Hepatocyte (in vitro differentiated cells): ENCODE results near the gene CSNK1A1L. TPM values are rescaled to one million over a fixed set of nuclear protein-coding genes. Genes with fewer than 3 reads are reported as not detected.

Experiments
- DNase-seq: peaks from one replicate; pipeline ENCODE4 v3.0.0-alpha.2; 2016; ENCODE audit warnings: low spot score
- H2AFZ ChIP-seq: fragments of 200-600 bp; sonication (generic); 2 replicates; pipeline ENCODE4 v1.6.0; 2016; ENCODE audit warnings: antibody characterized with exemption, mild to moderate bottlenecking
- H3K27ac ChIP-seq: fragments of 200-600 bp; sonication (generic); 2 replicates; pipeline ENCODE4 v1.5.1; 2016; ENCODE audit warnings: mild to moderate bottlenecking
- H3K27me3 ChIP-seq: fragments of 200-600 bp; sonication (generic); 2 replicates; pipeline ENCODE4 v1.6.1; 2016
- H3K36me3 ChIP-seq: fragments of 200-600 bp; sonication (generic); replicated peaks from 2 replicates; pipeline ENCODE4 v1.5.1; 2016; ENCODE audit warnings: low read depth; ENCODE audit not compliant: insufficient read depth
- H3K4me1 ChIP-seq: fragments of 200-600 bp; sonication (generic); 2 replicates; pipeline ENCODE4 v1.5.1; 2016; ENCODE audit warnings: mild to moderate bottlenecking, moderate library complexity; ENCODE audit not compliant: insufficient read depth
- H3K4me2 ChIP-seq: fragments of 200-600 bp; sonication (generic); 2 replicates; pipeline ENCODE4 v1.6.0; 2016
- H3K4me3 ChIP-seq: fragments of 200-600 bp; sonication (generic); 2 replicates; pipeline ENCODE4 v1.5.1; 2016; ENCODE audit warnings: mild to moderate bottlenecking
- H3K79me2 ChIP-seq: fragments of 200-600 bp; sonication (generic); 2 replicates; pipeline ENCODE4 v1.6.0; 2017; ENCODE audit warnings: mild to moderate bottlenecking
- H3K9me2 ChIP-seq: fragments of 200-600 bp; sonication (generic); replicated peaks from 2 replicates; pipeline ENCODE4 v1.6.0; 2017; ENCODE audit warnings: mild to moderate bottlenecking; ENCODE audit not compliant: insufficient read depth
- H3K9me3 ChIP-seq: fragments of 200-600 bp; sonication (generic); 2 replicates; pipeline ENCODE4 v1.5.1; 2016; ENCODE audit warnings: low read depth, mild to moderate bottlenecking
- H4K20me1 ChIP-seq: fragments of 200-600 bp; sonication (generic); 2 replicates; pipeline ENCODE4 v1.6.0; 2016; ENCODE audit warnings: mild to moderate bottlenecking; ENCODE audit not compliant: insufficient read depth, poor library complexity, severe bottlenecking
- EZH2 ChIP-seq: fragments of 200-600 bp; sonication (generic); IDR thresholded peaks from 2 replicates; pipeline ENCODE4 v1.6.1; 2016; ENCODE audit warnings: antibody characterized with exemption, mild to moderate bottlenecking, borderline replicate concordance
- EZH2phosphoT487 ChIP-seq: fragments of 200-600 bp; sonication (generic); IDR thresholded peaks from one replicate; pipeline ENCODE4 v1.6.1; 2018; ENCODE audit warnings: antibody characterized with exemption, mild to moderate bottlenecking, low read depth, moderate library complexity; ENCODE audit not compliant: unreplicated experiment, severe bottlenecking
- WGBS: methylation state at CpG from one replicate; pipeline ENCODE4 v1.1.6; 2016; ENCODE audit warnings: low lambda C conversion rate; ENCODE audit errors: missing lambda C conversion rate; 5-methylcytosine and 5-hydroxymethylcytosine counted together
- polyA plus RNA-seq: library from polyadenylated mRNA; unstranded; fragments of >200 nt; fragmentation: Nextera tagmentation; extraction: Ambion mirVana; gene quantifications from 2 replicates; pipeline ENCODE4 v1.2.1, GENCODE V29; 2016
- total RNA-seq: library from RNA; depleted of rRNA; stranded (reverse); fragments of >200 nt; gene quantifications from 2 replicates; pipeline ENCODE4 v1.2.3, GENCODE V29; 2014
- TF ChIP-seq, protein P1 (sequence below): fragments of 200-600 bp; sonication (generic); IDR thresholded peaks from 2 replicates; pipeline ENCODE4 v1.5.1; 2016; ENCODE audit warnings: antibody characterized with exemption, mild to moderate bottlenecking; ENCODE audit not compliant: poor library complexity

CSNK1A1L gene
- total RNA-seq (not detected in 2 replicates), polyA plus RNA-seq (not detected in 2 replicates)

DNA sequence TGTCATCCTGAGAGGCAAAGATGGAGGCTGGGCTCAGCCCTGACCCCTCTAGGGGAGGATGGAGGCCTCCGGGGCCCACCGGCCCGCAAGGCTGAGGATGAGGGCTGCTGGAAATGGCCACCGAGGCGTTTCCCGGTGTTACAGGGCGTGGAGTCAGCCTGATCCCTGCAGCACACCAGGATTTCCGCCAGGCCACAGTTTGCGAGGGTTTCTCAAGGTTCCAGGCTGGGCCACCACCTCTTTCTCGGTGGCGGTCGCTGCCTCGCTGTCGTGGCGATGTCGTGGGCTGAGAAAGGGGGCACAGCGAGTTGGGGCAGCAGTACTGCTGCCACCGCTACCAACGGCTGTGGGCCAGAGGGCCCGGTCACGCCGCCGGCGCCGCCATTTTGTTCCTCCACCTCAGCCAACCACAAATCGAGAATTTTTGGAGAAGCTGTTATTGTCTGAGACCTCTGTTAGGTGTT lies at the start of gene CSNK1A1L:
Gene CSNK1A1L, minus strand, starts transcription at position 414 of the 464 bp plus-strand sequence. Its CDS starts 408 bp downstream, at position 6.
- 97% methylated on average over 26 of the region's 26 CpGs for WGBS
- Histone ChIP-seq H3K9me2 (no peaks in the 10 kb centered on the region), H2AFZ (no peak within 1 kb of the TSS)

DNA sequence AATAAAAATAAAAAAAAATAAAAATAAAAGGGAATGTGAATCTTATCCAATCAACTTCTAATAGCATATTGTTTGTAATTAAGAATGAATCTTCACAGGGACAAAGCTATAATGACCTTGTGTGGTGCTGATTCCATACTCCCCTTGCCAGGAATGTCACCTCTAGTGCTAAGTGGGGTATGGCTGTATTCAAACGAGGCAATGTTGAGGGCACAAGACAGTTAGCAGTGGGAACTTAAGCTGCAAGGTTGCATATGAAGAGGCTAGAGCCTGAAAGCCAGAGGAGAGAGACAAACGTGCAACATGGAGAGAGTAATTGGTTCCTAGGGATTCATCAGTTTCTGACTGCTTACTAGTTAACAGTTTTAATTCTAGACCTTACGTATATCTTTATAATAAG lies 43.9 kb upstream of the CSNK1A1L start:
- 72% methylated on average over 3 of the region's 3 CpGs for WGBS

More for the DNA sequence above, at the start of gene CSNK1A1L:
- Histone ChIP-seq H3K4me3 (no peak within 1 kb of the TSS), H3K79me2 (no peaks in the 10 kb centered on the region), H3K36me3 (no peaks in the 10 kb centered on the region), H3K4me2 (no peak within 1 kb of the TSS), H3K27me3 (no peaks in the 10 kb centered on the region), H4K20me1 (no peaks in the 10 kb centered on the region), H3K27ac (no peak within 1 kb of the TSS), H3K9me3 (no peaks in the 10 kb centered on the region), H3K4me1 (peaks cover 4% of the 10 kb centered on the region)
- TF ChIP-seq, protein P1, sequence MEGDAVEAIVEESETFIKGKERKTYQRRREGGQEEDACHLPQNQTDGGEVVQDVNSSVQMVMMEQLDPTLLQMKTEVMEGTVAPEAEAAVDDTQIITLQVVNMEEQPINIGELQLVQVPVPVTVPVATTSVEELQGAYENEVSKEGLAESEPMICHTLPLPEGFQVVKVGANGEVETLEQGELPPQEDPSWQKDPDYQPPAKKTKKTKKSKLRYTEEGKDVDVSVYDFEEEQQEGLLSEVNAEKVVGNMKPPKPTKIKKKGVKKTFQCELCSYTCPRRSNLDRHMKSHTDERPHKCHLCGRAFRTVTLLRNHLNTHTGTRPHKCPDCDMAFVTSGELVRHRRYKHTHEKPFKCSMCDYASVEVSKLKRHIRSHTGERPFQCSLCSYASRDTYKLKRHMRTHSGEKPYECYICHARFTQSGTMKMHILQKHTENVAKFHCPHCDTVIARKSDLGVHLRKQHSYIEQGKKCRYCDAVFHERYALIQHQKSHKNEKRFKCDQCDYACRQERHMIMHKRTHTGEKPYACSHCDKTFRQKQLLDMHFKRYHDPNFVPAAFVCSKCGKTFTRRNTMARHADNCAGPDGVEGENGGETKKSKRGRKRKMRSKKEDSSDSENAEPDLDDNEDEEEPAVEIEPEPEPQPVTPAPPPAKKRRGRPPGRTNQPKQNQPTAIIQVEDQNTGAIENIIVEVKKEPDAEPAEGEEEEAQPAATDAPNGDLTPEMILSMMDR, result no peak
- TF ChIP-seq EZH2phosphoT487, result no peak
- no peak for TF ChIP-seq EZH2
- no peak for DNase-seq

GRCh38 chr13:37148501-37148900 lies 43.0 kb upstream of the CSNK1A1L start:
- Histone ChIP-seq H3K4me2 (no peak overlapping the region), H3K36me3 (no peaks in the 10 kb centered on the region), H3K27me3 (no peaks in the 10 kb centered on the region), H3K27ac (no peak overlapping the region), H3K9me2 (no peaks in the 10 kb centered on the region), H2AFZ (no peak overlapping the region), H3K79me2 (no peaks in the 10 kb centered on the region), H4K20me1 (no peaks in the 10 kb centered on the region), H3K4me3 (no peak overlapping the region), H3K9me3 (no peaks in the 10 kb centered on the region), H3K4me1 (peaks cover 7% of the 10 kb centered on the region)
- no peak for DNase-seq
- TF ChIP-seq EZH2, result no peak
- TF ChIP-seq, protein P1, result no peak
- no peak for TF ChIP-seq EZH2phosphoT487
- WGBS, result 72% methylated on average over 2 of the region's 2 CpGs

More for the DNA sequence above, 43.9 kb upstream of the CSNK1A1L start:
- Histone ChIP-seq H3K27ac (no peak overlapping the region), H4K20me1 (no peaks in the 10 kb centered on the region), H3K4me3 (no peak overlapping the region), H3K4me1 (peaks cover 7% of the 10 kb centered on the region), H3K27me3 (no peaks in the 10 kb centered on the region), H3K4me2 (no peak overlapping the region), H3K36me3 (no peaks in the 10 kb centered on the region), H3K9me3 (no peaks in the 10 kb centered on the region), H3K9me2 (no peaks in the 10 kb centered on the region), H3K79me2 (no peaks in the 10 kb centered on the region), H2AFZ (no peak overlapping the region)
- DNase-seq, result no peak
- no peak for TF ChIP-seq EZH2
- TF ChIP-seq, protein P1, result no peak
- no peak for TF ChIP-seq EZH2phosphoT487
